Measurements from ENCODE around the gene SMAD5.

Gene SMAD5

DNA sequence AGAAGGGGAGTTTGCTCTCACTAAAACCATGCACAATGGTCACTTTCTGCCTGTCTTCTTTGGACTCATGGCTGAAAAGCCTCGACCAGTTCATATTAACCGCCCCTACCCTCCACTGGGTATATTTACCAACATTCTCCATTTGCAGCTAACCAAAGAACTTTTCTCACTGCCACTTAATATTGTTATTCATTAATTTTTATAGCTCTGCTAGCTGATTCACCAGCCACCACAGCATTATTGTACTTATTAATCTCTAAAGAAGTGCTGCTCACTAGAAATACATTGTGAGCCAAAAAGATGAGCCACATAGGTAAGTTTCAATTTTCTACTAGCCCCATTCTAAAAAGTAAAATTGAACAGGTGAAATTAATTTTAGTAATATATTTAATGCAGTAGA lies 93.8 kb downstream of the SMAD5 start:
- DNase-seq, result no peak

DNA sequence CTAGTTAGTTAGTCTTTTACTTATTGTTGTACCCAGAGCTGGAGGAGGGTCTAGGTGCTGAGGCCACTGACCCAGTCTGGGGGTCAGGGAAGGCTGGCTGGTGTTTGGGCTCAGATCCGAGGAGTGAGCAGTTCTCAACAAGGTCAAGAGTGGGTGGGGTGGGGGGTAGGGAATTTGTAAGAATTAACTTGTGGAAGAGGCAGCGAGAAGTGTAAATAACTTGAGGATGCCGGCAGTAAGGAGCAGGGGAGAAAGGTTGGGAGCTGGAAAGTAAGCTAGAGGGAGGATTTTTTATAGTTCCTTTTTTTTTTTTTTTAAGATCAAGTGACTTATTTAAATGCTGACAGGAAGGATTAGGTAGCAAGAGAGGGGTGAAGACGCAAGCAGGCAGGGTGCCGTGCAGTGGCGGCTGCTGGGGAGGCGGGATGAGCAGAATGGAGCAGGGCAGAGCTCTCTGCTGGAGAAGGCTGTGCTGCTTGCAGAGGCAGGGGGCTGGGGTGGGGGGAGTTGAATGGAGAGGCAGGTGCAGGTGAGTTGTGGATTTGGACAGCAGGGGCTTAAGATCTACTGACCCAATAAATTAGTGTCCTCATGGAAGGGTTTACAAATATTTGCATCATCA lies 95.6 kb downstream of the SMAD5 start:
- no peak for DNase-seq

DNA sequence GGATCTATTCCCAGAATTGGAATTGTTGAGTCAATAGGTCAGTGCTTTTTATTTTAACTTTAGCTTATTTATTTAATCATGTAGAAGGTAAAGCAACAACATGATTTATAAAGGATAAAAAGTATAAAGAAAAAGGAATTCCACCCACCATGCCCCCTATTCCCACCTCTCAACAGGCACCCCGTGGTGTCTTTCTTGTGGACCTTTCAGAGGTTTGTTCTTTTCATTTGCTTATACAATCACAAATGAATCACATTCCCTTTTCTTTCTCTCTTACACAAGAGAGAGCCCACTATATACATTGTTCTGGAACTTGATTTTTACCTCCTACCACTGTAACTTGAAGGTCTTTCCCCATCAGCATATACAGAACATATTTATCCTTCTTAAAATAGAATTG lies 97.5 kb downstream of the SMAD5 start:
- no peak for DNase-seq

DNA sequence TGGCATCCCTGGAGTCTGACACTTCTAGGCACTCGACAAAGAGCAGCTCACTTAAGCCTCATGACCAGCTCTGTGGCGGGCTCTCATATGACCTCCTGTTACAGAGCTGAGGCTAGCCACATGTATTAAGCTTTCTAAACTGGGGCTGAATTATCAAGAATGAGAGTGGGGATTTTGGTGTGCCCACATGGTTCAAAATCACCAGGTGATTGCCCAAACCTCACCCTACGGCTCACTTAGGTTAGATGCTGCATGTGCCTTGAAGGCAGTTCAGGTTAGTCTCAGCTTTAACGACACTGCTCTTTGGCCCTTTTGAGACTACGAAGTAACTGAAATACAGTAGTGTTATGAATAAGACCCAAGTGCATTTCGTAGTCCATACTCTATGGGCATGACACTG lies 99.7 kb downstream of the SMAD5 start:
- no peak for DNase-seq
